T-helper 2 cell (primary cell): ENCODE measurements around the gene DONSON.
A peak's percentile ranks its signal among the peaks of the same experiment; 100 is the strongest.
"Not testable (repeated sequence)": the region's sequence is repeated elsewhere in the genome, so short reads cannot be mapped to it uniquely, and the experiment has no call there.

Source experiments
- DNase-seq, 5 experiments: peaks; one replicate each; pipeline versions ENCODE4 v3.0.0 to v3.0.0-alpha.2; 2012 to 2022
- total RNA-seq, 2 donors: gene quantifications; one replicate each; lab custom pipeline; 2026; lab: John Stamatoyannopoulos, UW

The DONSON gene, protein sequence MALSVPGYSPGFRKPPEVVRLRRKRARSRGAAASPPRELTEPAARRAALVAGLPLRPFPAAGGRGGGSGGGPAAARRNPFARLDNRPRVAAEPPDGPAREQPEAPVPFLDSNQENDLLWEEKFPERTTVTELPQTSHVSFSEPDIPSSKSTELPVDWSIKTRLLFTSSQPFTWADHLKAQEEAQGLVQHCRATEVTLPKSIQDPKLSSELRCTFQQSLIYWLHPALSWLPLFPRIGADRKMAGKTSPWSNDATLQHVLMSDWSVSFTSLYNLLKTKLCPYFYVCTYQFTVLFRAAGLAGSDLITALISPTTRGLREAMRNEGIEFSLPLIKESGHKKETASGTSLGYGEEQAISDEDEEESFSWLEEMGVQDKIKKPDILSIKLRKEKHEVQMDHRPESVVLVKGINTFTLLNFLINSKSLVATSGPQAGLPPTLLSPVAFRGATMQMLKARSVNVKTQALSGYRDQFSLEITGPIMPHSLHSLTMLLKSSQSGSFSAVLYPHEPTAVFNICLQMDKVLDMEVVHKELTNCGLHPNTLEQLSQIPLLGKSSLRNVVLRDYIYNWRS
- total RNA-seq = 17.8 to 20.7 reads per million in 2 donors

DNA sequence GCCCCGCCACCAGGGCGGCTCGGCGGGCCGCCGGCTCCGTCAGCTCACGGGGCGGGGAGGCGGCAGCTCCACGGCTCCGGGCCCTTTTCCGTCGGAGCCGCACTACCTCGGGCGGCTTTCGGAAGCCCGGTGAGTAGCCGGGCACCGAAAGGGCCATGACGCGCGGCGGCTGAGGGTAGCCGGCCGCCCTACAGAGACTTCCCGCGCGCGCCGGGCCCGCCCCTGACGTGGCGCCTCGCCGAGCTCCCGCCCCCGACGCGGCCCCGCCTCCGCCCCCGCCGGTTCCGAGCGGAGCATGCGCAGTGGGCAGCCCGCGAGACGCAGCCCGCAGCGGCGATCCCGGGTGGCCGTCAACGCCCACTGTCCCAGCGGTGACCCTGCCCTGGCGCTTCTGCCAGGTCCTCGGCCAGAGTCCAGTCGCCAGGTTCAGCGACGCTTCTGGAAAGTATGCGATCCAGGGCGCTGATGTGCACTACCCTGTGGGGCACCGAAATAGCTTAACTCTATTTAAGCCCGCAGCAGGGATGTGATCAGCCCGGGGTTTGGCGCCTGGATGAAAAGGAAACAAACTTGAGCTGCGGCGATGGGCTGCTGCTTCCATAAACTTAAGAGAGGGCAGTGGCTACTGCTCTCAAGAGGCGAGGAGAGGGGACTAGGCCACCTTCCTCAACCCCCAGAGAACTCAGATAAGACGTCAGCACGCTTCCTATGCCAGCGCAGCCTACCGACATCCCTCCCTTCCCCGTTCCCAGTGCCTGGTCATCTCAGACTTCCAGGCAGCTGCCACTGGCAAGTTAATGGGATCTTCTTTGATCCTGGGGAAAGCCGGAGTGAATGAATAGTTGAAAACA, at the start of gene DONSON:
TSS of gene DONSON (minus strand) at position 200 of the 851 bp plus-strand sequence. CDS start at position 157, 43 bp downstream.
- DNase-seq = peak; percentile 76 to 87 (median 82)

DNA sequence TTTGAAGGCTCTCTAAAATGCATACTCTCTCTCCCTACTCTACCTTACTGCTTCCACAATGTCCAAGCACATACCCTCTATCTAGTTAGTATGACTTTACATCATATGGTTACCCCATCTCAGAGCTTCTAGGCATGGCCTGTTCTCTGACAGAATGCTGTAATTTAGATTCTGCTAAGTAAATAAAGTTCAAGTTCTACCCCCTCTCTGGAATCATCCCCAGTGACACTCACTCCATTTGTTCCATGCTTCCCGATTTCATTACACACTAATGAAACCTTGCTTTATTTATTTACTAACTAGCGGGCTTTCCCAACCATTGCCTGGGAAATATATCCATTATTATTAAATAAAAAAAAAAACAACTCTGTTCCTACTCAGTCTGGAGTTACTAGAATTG, 45.8 kb upstream of the DONSON start:
- no peak for DNase-seq

DNA sequence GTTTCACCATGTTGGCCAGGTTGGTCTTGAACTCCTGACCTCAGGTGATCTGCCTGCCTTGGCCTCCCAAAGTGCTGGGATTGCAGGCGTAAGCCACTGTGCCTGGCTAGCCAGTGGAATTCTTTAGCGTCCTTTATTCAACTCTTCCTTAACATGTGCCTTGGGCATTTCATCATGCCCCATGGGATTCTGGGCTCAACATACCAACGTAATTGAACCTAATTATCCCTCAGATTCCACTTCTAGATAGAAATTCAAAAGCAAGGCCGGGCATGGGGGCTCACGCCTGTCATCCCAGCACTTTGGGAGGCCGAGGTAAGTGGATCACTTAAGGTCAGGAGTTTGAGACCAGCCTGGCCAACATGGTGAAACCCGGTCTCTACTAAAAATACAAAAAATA, 37.7 kb upstream of the DONSON start:
- not testable (repeated sequence) for DNase-seq

DNA sequence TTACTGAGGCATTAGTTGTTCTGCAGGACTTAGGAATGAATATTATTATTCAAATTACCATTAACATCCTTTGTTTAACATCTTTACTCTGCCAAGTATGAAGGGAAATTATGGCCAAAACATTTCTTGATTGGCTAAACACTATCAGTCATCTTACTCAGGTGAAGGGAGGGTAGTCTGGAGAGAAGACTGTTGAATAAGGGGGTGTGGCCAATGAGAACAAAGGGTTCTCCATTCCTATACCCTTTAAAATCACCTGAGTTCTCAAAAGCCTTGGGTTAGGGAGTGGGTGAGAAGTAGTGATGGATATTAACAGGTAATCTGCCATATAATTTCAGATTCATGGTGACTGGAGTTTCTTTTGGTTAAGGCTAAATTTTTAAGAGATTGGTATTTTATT, 33.8 kb upstream of the DONSON start:
- DNase-seq = no peak

DNA sequence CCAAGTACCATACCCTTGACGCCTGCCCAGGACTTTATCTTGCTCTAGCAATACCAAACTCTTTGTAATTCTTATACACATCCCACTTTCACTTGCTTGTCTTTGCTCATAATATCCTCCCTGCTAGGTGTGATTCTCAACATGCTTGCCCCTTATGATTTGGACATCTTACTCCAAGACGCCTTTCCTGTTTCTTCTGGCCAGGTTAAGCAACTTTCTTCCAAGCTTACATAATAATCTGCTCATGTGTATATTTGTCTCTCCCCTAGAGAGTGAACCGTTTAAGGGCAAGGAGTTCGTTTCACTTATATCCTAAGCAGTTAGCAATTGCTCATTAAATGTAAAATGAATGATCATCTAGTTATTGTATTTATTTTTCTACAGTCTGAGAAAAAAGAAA, 31.2 kb upstream of the DONSON start:
- no peak for DNase-seq

DNA sequence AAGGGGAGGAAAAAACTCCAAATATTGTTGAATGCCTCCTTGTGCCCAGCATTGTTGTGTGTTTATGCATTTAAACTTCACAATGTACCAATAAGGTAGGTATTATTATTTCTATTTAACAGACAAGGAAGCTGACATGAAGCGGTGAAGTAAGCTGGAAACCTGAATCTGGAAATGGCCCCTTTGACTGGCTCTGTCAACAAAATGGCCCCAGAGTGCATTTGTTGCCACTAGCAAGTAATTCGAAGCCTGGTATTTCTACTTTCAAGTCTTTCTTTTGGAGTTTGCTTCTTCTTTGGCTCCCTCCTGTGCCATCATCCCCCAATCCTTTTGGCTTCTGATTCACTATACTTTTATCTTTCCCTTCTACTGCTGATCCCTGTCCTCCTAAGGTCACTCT, 29.9 kb upstream of the DONSON start:
- DNase-seq = no peak

DNA sequence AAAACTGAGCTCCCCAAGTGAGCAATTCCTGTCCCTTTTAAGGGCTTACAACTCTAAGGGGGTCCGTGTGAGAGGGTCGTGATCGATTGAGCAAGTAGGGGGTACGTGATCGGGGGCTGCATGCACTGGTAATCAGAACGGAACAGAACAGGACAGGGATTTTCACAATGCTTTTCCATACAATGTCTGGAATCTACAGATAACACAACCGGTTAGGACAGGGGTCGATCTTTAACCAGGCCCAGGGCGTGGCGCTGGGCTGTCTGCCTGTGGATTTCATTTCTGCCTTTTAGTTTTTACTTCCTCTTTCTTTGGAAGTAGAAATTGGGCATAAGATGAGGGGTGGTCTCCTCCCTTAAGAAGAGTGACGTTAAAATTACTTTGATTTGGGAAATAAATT, 29.1 kb upstream of the DONSON start:
- not testable (repeated sequence) for DNase-seq

DNA sequence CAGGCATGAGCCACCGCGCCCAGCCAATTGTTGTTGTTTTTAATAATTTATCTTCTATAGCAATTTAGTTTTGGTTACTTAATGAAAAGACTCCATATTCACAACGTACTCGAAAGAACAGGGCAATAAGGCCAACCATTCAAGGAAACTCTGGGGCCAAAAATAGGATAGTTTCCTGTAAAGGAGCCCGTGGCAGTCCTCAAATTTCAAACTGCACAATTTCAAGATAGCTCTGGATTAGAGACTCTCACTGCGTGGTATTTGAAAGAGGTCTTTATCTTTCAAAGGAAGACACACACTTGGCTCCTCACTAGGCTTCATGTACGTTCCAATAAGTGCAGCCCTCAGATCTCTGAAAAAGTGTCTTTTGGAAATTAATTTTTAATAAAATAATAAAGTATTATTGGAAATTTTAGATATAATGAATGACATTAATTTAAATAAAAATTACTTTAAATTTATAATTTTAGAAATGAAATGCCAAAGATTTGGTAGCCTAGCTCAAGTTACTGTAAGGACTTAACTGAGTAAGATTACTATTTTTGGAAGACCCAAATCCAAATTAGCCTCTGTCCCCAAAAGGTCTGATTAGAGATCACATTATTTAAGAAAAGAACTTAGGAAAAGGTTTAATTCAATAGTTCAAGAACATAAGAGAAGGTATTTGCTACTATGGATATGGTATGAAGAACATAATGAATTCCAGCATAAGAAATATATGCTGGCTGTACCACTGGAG, 22.7 kb upstream of the DONSON start:
- DNase-seq = no peak

DNA sequence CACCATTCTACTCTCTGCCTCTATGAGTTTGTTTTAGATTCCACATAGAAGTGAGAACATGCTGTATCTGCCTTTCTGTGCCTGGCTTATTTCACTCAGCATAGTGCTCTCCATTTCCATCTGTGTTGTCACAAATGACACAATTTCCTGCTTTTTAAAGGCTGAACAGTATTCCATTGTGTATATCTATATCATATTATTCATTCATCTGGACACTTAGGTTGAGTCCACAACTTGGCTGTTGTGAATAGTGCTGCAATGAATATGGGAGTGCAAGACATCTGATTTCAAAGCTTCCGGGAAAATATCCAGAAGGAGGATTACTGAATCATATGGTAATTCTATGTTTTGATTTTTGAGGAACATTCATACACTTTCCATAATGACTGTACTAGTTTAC, 20.1 kb upstream of the DONSON start:
- no peak for DNase-seq

DNA sequence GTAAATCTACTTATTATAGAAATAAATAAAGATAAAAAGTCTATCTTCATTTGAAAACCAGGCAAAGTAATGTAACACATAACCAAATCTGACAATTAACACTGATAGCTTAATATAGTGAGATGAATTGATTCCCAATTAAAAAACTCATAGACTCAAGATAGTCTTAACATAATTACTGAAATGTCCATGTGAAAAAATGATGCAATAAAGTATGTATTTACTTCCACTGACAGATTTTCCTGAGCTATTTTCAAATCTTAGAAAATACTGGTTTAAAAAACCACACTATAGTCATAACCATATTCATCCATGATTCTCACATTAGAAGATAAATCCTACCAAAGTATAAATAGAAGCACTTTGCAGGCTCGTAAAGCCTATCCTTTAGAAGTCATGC, 9.6 kb upstream of the DONSON start:
- DNase-seq = no peak

DNA sequence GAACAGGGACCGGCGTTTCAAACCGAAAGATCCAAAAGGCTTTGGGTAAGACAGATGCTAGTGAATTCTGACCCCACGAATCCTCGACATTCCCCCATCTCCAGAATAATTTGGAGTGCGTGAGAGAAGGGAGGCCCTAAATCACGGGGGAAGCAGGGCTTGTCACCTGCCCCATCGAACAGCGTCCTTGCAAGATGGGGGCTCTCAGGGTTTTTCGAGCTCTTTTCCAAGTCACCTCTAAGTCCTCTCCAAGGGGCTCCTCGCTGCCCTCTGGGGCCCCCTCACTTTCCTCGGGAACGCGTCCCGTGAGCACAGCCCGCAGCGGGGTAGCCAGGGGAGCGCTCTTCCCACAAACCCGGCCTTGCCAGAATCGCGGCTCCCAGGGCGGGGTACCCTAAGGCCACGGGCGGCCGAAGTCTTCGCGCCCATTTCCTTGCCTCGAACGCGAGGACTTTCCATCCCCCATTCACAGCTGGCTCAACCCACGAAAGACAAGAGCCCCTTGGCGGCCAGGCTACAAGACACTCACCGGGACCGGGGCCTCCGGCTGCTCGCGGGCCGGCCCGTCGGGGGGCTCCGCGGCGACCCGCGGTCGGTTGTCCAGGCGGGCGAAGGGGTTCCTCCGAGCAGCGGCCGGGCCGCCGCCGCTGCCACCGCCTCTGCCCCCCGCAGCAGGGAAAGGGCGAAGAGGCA, 546 bp downstream of the DONSON start:
- peak in 3 of 5 experiments; percentile 4 to 45 (median 12) for DNase-seq

DNA sequence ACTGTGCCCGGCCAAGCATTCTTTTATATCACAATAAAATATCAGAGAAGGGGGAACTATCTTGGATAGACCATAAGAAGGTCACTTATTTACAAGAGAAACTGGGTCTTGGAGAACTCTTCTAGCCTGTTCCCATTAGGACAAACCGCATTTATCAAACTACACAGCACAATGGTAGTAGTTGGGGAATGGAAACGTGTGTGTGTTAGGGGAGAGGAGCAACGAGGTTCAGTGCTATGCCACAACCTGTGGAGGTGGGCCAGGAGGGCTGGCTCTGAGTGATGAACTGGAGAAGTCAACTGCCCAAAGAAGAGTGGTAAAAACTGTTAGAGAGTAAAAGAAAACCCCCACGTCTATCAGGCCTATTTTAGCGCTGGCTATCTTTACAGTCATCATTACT, 1.6 kb downstream of the DONSON start:
- DNase-seq = no peak

DNA sequence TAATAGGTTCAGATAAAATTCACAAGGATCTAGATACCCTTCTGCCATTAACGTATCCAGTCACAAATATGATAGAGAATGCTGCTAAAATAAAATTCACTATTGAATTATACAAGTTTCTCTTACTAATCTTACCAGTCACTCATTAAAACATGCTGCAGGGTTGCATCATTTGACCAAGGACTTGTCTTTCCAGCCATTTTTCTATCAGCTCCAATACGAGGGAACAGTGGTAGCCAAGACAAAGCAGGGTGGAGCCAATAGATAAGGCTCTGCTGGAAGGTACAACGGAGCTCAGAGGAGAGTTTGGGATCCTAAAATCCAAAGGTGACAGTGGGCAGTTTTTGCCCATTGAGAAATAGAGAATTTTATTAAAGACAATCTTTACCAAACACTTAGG, 4.0 kb downstream of the DONSON start:
- no peak for DNase-seq

DNA sequence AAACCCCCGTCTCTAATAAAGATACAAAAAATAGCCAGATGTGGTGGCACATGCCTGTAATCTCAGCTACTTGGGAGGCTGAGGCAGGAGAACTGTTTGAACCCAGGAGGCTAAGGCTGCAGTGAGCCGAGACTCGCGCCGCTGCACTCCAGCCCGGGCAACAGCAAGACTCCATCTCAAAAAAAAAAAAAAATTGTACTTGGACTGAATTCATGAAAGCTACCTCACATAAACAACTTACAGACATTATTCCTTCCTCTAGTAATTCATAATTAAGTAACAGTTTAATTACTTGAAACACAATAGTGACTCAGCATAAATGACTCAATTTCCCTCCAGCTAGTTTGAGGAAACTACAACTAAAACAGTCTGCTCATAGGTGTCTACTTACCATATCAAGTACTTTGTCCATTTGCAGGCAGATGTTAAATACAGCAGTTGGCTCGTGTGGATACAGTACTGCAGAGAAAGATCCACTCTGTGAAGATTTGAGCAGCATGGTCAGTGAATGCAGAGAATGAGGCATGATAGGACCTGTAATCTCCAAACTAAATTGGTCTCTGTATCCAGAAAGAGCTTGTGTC, 9.4 kb downstream of the DONSON start:
- no peak for DNase-seq

DNA sequence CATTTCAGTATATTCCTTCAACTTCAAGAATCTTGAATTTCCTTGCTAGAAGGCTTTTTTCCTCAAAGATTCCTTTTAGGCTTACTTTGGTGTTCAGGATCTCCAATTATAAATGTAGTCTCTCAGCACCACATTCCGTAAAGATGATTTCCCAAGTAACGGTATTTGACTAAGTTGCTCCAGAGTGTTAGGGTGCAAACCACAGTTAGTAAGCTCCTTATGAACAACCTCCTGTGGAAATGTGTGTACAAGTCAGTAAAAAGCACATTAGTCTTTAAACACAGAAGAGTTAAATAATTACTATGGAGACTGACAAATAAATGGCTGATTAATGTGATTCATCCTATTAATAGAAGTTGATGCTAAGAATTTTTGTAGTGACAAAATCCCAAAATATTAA, 10.3 kb downstream of the DONSON start:
- no peak for DNase-seq

DNA sequence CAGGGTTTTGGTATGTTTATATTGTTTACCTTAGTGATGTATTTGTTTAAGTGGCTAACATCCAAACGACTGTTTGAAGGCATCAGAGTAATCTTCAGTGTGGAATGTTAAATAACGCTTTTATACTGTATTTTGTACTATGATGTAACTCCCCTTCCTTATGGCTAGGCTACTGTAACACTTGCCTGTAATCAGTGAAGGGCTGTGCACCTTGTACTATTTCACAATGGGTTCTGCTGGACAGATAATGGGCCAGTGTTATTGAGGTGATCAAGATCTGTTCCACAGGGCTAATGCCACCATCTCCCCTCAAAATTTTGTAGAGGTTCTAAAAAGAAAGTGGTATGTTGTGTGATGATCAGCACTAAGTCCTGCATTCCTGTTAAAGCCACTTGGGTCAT, 11.7 kb downstream of the DONSON start:
- not testable (repeated sequence) for DNase-seq

DNA sequence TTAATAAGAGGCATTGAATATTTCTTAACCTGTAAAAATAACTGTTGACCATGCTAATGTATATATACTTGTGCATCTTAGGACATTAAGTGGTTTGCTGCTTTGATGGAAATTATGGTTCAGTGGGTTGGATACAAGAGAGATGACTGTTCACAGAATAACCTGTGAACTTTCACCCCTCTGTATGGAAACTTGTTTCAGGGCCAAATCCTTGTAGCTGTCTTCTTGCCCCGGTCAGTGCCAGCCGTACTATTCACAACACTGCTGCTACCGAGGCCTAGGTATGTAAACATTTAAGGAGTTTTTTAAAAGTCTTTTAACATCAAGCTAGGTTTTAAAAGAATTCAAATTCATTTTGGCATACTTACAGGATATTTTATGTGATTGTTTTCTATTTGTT, 16.1 kb downstream of the DONSON start:
- no peak for DNase-seq

DNA sequence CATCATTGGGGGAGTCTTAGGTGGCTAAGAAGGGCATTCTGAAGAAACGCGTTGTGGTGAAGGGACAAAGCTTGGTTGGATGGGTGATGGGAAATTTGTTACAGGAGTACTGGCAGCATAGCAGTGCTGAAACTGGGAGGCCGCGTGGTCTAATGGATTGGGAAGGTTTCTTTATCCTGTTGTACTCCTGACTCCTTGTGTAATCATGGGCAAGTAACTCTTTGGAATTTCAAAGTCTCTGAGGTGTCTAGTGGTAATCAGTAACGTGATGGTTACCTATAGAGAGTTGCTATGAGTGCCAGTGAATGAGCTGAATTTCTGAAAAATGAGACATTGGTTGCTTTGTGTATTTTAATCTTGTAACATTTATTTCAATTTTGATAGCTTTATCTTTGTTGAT, 18.5 kb downstream of the DONSON start:
- DNase-seq = no peak

DNA sequence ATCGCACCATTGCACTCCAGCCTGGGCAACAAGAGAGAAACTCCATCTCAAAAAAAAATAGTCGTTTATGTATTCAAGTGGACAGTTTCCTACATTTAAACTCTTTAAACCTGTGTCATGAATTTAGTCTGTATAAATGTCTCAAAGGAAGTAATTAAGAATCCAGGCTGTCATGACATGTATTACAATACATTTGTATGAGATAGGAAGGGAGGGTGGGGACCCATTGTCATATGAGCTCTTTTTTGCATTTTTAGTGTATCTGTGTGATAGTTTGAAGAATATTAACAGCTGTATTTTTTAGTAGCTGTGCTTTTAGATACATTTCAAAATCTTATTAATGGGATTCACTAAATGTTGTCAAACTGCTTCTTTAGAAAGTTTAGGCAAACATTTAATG, 20.0 kb downstream of the DONSON start:
- DNase-seq = no peak

DNA sequence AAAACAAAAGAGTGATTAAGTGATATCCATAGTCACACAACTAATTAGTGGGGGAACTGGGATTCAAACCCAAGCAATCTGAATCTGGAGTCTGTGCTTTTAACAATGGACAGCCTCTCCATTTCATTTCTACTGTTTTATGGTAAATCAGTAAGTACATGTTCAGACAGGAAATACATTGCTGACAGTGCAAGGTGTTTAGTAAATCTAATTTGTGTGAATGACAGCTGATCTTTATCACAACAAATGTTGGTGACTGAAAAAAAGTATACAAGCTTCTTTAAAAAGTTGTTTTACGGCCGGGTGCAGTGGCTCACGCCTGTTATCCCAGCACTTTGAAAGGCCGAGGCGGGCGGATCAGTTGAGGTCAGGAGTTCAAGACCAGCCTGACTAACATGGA, 20.6 kb downstream of the DONSON start:
- peak in 1 of 5 experiments; percentile 69 for DNase-seq

DNA sequence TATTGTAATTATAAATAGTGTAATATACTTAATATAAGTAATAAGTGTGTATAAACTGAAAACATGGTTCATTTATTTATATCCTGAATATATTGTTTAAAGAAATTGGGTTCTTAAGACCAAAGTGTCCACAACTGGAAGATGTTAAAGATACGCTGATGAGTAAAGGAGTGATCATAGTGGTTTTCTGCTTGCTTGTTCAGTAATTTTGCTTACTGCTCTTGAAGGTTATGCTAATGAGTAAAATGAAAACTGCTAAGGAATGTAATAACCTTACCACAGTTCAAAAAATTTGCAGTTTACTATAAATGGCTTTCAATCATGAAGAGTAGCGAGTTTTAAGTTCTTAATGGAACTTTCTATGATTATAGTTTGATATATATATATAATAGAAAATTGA, 22.0 kb downstream of the DONSON start:
- peak in 1 of 5 experiments; percentile 55 for DNase-seq

DNA sequence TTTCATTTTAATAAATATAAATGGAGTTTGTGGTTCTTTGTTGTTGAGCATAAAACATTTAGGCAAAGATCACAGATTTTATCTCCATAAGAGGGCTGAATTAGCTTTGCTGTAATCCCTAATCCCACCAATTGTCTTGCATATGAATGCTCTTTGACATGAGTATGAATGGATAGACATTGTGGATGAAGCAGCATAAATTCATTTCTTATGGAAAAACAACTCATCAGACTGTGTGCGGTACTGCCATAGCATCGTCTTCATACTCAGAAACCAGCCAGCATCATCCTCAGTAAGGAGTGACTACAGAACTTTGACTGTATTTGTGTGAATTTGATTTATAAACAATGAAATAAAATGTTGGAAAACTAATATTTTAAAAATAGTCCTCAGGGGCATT, 26.1 kb downstream of the DONSON start:
- DNase-seq = no peak
